Loucy (cell line): ENCODE results near the gene VSX2.

Experiments
- CTCF ChIP-seq: fragments of 200-600 bp; sonication (generic); conservative IDR thresholded peaks from 2 replicates; pipeline ENCODE4 v1.5.1; 2014; ENCODE audit warnings: mild to moderate bottlenecking, antibody characterized with exemption, low read length
- EZH2phosphoT487 ChIP-seq: fragments of 200-600 bp; IDR thresholded peaks from 2 replicates; pipeline ENCODE4 v1.6.1; 2018; ENCODE audit warnings: antibody characterized with exemption, mild to moderate bottlenecking, moderate library complexity, borderline replicate concordance

GRCh38 chr14:74302152-74302628 lies 62.9 kb downstream of the VSX2 start:
- TF ChIP-seq EZH2phosphoT487 = no peak
- TF ChIP-seq CTCF = peak; percentile 63
